B cell (primary cell): Measurements from ENCODE around the gene ACTN2.
"Not testable (repeated sequence)": the region's sequence is repeated elsewhere in the genome, so short reads cannot be mapped to it uniquely, and the experiment has no call there.

ENCODE experiments used
- EZH2 ChIP-seq: IDR thresholded peaks from 2 replicates; pipeline ENCODE4 v1.6.1; 2012; ENCODE audit warnings: borderline replicate concordance, low read depth, mild to moderate bottlenecking, moderate library complexity, low read length; ENCODE audit not compliant: insufficient read depth, poor library complexity, severe bottlenecking
- TF ChIP-seq, protein P1 (sequence below): fragments of 200-600 bp; IDR thresholded peaks from one replicate; pipeline ENCODE4 v1.8.0; 2022; ENCODE audit warnings: antibody characterized with exemption, mild to moderate bottlenecking

DNA sequence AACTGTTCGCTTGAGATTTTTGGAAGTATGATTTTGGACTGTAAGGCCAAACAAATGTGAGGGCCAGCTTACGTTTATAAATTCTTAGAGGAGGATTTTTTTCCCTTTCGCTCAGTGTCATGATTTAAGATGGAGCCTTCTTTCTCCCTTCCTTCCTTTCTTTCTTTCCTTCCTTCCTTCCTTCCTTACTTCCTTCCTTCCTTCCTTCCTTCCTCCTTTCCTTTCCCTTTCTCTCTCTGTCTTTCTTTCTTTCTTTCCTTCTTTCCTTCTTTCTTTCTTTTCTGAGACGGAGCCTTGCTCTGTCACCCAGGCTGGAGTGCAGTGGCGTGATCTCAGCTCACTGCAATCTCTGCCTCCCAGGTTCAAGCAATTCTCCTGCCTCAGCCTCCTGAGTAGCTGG is 17.4 kb upstream of the ACTN2 start:
- TF ChIP-seq, protein P1, sequence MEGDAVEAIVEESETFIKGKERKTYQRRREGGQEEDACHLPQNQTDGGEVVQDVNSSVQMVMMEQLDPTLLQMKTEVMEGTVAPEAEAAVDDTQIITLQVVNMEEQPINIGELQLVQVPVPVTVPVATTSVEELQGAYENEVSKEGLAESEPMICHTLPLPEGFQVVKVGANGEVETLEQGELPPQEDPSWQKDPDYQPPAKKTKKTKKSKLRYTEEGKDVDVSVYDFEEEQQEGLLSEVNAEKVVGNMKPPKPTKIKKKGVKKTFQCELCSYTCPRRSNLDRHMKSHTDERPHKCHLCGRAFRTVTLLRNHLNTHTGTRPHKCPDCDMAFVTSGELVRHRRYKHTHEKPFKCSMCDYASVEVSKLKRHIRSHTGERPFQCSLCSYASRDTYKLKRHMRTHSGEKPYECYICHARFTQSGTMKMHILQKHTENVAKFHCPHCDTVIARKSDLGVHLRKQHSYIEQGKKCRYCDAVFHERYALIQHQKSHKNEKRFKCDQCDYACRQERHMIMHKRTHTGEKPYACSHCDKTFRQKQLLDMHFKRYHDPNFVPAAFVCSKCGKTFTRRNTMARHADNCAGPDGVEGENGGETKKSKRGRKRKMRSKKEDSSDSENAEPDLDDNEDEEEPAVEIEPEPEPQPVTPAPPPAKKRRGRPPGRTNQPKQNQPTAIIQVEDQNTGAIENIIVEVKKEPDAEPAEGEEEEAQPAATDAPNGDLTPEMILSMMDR, result not testable (repeated sequence)
- not testable (repeated sequence) for TF ChIP-seq EZH2
